HepG2 (cell line): ENCODE measurements around the gene PSENEN. TPM values are rescaled to one million over a fixed set of nuclear protein-coding genes. Genes with fewer than 3 reads are reported as not detected.

Experiments
- DRAP1 ChIP-seq: IDR thresholded peaks from 2 replicates; pipeline ENCODE4 v1.6.1; 2016; ENCODE audit warnings: missing genetic modification reagents, missing compliant biosample characterization
- FOXK1 ChIP-seq: sonication (generic); formaldehyde crosslinking; IDR thresholded peaks from 2 replicates; pipeline ENCODE4 v1.4.0; 2020; ENCODE audit warnings: low read depth, missing genetic modification reagents, borderline replicate concordance
- HOXA3 ChIP-seq: sonication (generic); formaldehyde crosslinking; IDR thresholded peaks from 2 replicates; pipeline ENCODE4 v1.5.0; 2020; ENCODE audit warnings: missing genetic modification reagents
- JUNB ChIP-seq: sonication (generic); formaldehyde crosslinking; IDR thresholded peaks from 2 replicates; pipeline ENCODE4 v1.8.0; 2022; ENCODE audit warnings: missing genetic modification reagents, mild to moderate bottlenecking, borderline replicate concordance
- NPAS2 ChIP-seq: sonication (generic); formaldehyde crosslinking; IDR thresholded peaks from 2 replicates; pipeline ENCODE4 v1.8.0; 2022; ENCODE audit warnings: mild to moderate bottlenecking, missing genetic modification reagents, borderline replicate concordance
- POLR2A ChIP-seq, 2 experiments: IDR thresholded peaks; 2 replicates each; pipeline ENCODE4 v1.6.1; 2011; ENCODE audit warnings: low read depth in 2 of 2, low read length in 2 of 2, mild to moderate bottlenecking in 1 of 2, moderate library complexity in 1 of 2; ENCODE audit not compliant: insufficient read depth in 1 of 2
- SIX4 ChIP-seq: sonication (generic); formaldehyde crosslinking; IDR thresholded peaks from 2 replicates; pipeline ENCODE4 v1.4.0; 2020; ENCODE audit warnings: missing genetic modification reagents
- SUZ12 ChIP-seq: fragments of 150-350 bp; IDR thresholded peaks from 2 replicates; pipeline ENCODE4 v1.6.1; 2014; ENCODE audit warnings: low read depth, low read length
- ZFYVE20 ChIP-seq: sonication (generic); formaldehyde crosslinking; IDR thresholded peaks from 2 replicates; pipeline ENCODE4 v1.8.0; 2023; ENCODE audit warnings: low read depth, mild to moderate bottlenecking, moderate library complexity, missing genetic modification reagents, borderline replicate concordance
- ZNF10 ChIP-seq: sonication (generic); formaldehyde crosslinking; IDR thresholded peaks from 2 replicates; pipeline ENCODE4 v1.4.0; 2020; ENCODE audit warnings: mild to moderate bottlenecking, low read depth, missing genetic modification reagents, borderline replicate concordance
- ZNF329 ChIP-seq: sonication (generic); formaldehyde crosslinking; IDR thresholded peaks from 2 replicates; pipeline ENCODE4 v1.9.0; 2021; ENCODE audit warnings: low read depth, mild to moderate bottlenecking, missing genetic modification reagents
- ZNF746 ChIP-seq: sonication (generic); formaldehyde crosslinking; IDR thresholded peaks from 2 replicates; pipeline ENCODE4 v1.8.0; 2022; ENCODE audit warnings: mild to moderate bottlenecking, missing genetic modification reagents
- ZNF891 ChIP-seq: sonication (generic); formaldehyde crosslinking; IDR thresholded peaks from 2 replicates; pipeline ENCODE4 v1.5.0; 2020; ENCODE audit warnings: mild to moderate bottlenecking, missing genetic modification reagents
- ZSCAN31 ChIP-seq: sonication (generic); formaldehyde crosslinking; IDR thresholded peaks from 2 replicates; pipeline ENCODE4 v1.5.0; 2020; ENCODE audit warnings: low read depth, mild to moderate bottlenecking, missing genetic modification reagents
- polyA plus RNA-seq, 8 experiments: library from polyadenylated mRNA; depleted of rRNA in 3 of 8; stranded (reverse) in 7 of 8; unstranded in 1 of 8; fragments of >200 nt; fragmentation: Illumina TruSeq in 4 of 8; extraction: Trizol in 4 of 8; gene quantifications; 2 replicates each; pipeline versions ENCODE4 v1.2.1 to v1.2.3, GENCODE V29; 2011 to 2016; ENCODE audit warnings: low read depth in 4 of 8, missing spikeins in 1 of 8, mixed read lengths in 1 of 8; ENCODE audit not compliant: insufficient read depth in 1 of 8
- total RNA-seq, 5 experiments: library from RNA; depleted of rRNA; stranded (reverse); fragments of >200 nt; fragmentation: Illumina TruSeq; extraction: Trizol; gene quantifications; 2 replicates each; pipeline ENCODE4 v1.2.3, GENCODE V29; 2016; ENCODE audit warnings: low read depth in 1 of 5
- TF ChIP-seq, protein P1 (sequence below): sonication (generic); formaldehyde crosslinking; IDR thresholded peaks from 2 replicates; pipeline ENCODE4 v1.4.0; 2020; ENCODE audit warnings: mild to moderate bottlenecking, missing genetic modification reagents
- TF ChIP-seq, protein P2 (sequence below): sonication (generic); formaldehyde crosslinking; IDR thresholded peaks from 2 replicates; pipeline ENCODE4 v1.5.1; 2020; ENCODE audit warnings: missing genetic modification reagents, mild to moderate bottlenecking, borderline replicate concordance
- TF ChIP-seq, protein P3 (sequence below): sonication (generic); formaldehyde crosslinking; IDR thresholded peaks from 2 replicates; pipeline ENCODE4 v1.5.0; 2020; ENCODE audit warnings: missing genetic modification reagents

Gene PSENEN
- total and polyA plus RNA-seq, 2 of the 13 experiments (the other 11 are each of a cell fraction or from before 2014, with no cell fraction given) = 16.9 to 34.2 TPM

GRCh38 chr19:35715981-35716800, 29.3 kb upstream of the PSENEN start (continued):
- TF ChIP-seq FOXK1 (no peak), POLR2A (IDR thresholded peaks at IDR 0.05; ENCODE audit: insufficient read depth in 1 of 2, low read depth in 2 of 2, low read length in 2 of 2) (peak in 1 of 2 experiments; percentile 64; a peak in 2 of 4 replicates), DRAP1 (no peak; the same call in 1 of the 2 replicates), JUNB (CRISPR knock-in tag) (no peak), SIX4 (CRISPR knock-in tag) (no peak), SUZ12 (no peak), ZSCAN31 (CRISPR knock-in tag) (0 out of 2 replicates have a peak, but pooled peaks have one; percentile 52), ZFYVE20 (CRISPR knock-in tag) (no peak), ZNF746 (CRISPR knock-in tag) (no peak), ZNF891 (CRISPR knock-in tag) (no peak; the same call in none of the 2 replicates), HOXA3 (CRISPR knock-in tag) (no peak), ZNF329 (0 out of 2 replicates have a peak, but pooled peaks have one; percentile 50), NPAS2 (CRISPR knock-in tag) (no peak), ZNF10 (CRISPR knock-in tag) (no peak)
- TF ChIP-seq, protein P1, sequence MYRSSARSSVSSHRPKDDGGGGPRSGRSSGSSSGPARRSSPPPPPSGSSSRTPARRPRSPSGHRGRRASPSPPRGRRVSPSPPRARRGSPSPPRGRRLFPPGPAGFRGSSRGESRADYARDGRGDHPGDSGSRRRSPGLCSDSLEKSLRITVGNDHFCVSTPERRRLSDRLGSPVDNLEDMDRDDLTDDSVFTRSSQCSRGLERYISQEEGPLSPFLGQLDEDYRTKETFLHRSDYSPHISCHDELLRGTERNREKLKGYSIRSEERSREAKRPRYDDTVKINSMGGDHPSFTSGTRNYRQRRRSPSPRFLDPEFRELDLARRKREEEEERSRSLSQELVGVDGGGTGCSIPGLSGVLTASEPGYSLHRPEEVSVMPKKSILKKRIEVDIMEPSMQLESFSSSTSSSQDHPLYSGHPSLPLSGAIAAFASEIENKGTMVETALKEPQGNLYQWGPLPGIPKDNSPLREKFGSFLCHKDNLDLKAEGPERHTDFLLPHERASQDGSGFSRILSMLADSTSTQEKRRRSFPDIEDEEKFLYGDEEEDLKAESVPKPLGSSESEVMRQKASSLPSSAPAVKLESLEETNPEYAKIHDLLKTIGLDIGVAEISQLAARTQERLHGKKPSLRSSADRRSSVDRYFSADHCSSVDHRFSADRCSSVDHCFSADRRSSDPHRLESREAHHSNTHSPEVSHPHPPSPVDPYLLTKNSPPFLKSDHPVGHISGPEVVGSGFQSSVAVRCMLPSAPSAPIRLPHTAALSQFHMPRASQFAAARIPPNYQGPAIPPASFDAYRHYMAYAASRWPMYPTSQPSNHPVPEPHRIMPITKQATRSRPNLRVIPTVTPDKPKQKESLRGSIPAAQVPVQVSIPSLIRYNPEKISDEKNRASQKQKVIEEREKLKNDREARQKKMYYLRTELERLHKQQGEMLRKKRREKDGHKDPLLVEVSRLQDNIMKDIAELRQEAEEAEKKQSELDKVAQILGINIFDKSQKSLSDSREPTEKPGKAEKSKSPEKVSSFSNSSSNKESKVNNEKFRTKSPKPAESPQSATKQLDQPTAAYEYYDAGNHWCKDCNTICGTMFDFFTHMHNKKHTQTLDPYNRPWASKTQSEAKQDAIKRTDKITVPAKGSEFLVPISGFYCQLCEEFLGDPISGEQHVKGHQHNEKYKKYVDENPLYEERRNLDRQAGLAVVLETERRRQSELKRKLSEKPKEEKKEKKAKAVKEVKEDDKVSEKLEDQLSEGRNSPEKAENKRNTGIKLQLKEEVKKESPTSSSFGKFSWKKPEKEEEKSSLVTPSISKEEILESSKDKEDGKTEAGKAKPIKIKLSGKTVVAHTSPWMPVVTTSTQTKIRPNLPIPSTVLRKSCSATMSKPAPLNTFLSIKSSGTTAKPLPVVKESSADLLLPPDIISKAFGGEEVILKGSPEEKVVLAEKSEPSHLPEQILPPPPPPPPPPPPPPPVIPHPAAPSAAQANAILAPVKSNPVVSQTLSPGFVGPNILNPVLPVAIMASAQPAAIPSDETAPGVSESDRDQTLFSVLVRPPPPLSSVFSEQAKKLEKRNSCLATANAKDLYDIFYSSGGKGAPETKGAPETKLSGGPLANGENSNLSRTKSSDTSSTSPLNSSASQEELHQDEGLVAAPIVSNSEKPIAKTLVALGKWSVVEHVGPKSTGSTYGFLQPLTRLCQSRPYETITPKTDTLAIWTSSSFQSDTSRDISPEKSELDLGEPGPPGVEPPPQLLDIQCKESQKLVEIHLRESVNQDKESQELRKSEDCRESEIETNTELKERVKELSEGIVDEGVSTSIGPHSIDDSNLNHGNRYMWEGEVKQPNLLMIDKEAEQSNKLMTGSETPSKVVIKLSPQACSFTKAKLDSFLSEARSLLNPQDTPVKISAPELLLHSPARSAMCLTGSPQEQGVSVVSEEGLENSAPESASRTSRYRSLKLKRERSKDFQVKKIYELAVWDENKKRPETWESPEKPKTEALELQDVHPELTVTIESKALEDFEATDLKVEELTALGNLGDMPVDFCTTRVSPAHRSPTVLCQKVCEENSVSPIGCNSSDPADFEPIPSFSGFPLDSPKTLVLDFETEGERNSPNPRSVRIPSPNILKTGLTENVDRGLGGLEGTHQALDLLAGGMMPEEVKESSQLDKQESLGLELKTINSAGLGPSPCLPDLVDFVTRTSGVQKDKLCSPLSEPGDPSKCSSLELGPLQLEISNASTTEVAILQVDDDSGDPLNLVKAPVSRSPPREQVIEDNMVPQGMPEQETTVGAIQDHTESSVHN (CRISPR knock-in tag) = 0 out of 2 replicates have a peak, but pooled peaks have one; percentile 17
- TF ChIP-seq, protein P2, sequence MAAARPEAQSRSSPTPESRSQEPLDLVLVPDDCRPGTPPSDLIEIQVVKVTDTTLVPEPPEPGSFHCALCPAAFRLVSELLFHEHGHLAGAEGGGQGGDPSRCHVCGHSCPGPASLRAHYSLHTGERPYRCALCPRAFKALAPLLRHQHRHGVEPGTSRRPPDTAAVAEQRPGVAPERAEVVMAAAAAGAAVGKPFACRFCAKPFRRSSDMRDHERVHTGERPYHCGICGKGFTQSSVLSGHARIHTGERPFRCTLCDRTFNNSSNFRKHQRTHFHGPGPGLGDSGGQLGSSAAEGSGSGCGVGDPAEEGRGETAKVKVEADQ (CRISPR knock-in tag) = no peak; the same call in 1 of the 2 replicates
- TF ChIP-seq, protein P3, sequence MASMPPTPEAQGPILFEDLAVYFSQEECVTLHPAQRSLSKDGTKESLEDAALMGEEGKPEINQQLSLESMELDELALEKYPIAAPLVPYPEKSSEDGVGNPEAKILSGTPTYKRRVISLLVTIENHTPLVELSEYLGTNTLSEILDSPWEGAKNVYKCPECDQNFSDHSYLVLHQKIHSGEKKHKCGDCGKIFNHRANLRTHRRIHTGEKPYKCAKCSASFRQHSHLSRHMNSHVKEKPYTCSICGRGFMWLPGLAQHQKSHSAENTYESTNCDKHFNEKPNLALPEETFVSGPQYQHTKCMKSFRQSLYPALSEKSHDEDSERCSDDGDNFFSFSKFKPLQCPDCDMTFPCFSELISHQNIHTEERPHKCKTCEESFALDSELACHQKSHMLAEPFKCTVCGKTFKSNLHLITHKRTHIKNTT (CRISPR knock-in tag) = no peak
